GM19463 (cell line): ENCODE results near the gene ZNF710.
"Not testable (repeated sequence)": the region's sequence is repeated elsewhere in the genome, so short reads cannot be mapped to it uniquely, and the experiment has no call there.

Source experiments
- ATAC-seq: cut with Tn5 transposase; IDR thresholded peaks from one replicate; pipeline ENCODE4 v1.9.1; 2021; ENCODE audit warnings: mild to moderate bottlenecking, moderate library complexity; ENCODE audit not compliant: unreplicated experiment

The ZNF710 gene

DNA sequence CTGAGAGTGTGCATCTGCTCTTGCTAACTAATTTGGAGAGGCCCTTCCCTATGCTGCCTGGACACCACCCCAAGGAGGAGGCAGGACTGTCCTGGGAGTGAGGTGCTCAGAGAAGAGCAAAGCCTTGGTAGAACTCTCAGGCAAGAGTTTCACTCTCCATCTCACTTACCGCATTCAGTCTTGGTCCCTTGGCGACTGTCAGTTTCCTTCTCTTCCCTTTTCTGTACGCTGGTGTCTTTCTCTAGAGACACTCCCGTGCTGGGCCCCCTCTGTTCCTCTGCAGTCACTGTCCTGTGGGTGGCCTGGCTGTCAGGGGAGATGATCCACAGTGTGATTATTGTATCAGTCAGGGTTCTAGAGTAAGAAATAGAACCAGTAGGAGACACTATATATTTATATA is 57.2 kb downstream of the ZNF710 start:
- no peak for ATAC-seq

DNA sequence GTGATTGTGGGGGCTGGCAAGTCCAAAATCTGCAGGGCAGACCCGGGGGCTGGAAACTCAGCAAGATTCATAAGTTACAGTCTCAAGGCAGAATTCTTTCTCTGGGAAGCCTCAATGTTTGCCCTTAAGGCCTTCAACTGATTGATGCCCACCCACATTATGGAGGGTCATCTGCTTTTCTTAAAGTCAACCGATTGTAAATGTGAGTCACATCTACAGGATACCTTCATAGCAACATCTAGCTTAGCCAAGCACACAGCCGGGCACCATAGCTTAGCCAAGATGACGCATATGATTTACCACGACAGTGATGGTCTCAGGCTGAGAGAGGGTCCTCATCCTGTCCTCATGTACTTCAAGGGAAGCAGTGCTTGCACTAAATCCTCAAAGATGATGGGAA is 57.7 kb downstream of the ZNF710 start:
- ATAC-seq: no peak

DNA sequence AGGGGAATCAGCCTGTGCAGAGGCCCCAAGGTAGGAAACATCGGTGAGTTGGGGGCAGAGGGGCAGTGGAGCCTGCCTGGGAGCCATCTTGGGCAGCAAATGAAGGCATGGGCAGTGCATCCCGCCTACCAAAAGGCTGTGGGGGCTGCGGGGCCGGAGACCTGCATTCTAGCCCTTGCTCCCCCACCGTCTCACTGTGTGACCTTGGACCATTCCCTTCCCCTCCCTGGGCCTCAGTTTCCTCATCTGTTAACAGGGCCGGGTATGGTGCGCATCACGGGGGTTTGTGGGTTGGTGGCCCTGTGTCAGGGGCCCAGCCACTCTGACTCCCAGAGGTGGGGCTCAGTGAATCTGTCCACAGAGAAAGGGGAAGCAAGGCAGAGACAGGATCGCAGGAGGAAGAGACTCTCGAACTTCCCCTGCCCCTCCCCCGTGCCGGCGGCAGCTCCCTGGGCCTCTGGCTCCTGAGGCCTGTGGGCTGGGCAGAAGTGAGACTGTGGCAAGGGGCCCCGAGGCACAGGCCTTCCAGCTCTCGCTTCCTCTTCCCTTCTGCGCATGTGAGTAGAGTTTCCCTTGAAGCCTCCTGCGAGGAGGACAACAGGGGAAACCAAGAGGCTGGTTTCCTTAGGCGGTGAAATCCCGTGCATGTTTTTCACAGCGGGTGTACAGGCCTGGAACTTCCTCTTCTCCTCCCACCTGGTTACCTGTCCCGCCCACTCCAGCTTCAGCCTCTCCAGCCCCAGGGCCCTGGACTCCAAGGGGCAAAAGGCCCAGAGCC is 58.3 kb downstream of the ZNF710 start:
- peak; percentile 93 for ATAC-seq

DNA sequence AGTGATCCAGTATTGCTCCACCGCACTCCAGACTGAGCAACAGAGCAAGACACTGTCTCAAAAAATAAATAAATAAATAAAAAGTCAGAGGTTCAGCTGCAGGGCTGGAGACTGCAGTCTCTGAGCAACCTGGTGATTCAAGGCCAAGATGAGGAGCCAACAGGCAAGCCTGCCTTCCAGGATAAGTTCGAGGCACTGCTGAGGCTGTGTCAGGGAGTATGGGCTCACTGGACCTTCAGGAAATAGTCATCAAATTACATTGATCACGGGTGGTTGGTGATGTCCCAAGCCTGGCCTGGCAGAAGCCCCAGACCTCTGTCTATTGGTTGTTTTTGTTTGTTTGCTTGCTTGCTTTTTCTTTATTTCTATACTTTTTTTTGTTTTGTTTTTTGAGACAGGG is 59.7 kb downstream of the ZNF710 start:
- ATAC-seq: no peak

DNA sequence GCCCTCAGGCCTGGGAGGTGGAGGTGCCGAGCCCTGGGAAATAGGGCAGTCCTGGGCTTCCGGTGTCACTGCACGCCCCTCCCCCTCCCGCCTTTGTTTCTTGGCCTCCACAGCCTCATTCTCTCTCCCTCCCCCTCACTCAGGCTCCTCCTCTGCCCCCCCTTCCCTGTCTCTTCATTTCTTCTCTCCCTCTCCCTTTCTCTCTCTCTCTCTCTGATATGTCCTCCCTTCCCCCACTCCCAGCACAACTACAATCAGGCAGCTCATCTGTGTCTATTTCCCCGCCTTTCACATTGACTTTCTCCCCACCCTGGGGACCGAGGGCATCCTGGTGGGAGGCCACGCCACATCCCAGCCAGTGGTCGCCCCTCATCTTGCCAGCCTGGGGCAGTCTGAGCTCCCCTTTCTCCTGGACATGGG is 60.9 kb downstream of the ZNF710 start:
- no peak for ATAC-seq

- ATAC-seq: no peak
Measured at GRCh38 chr15:90062462-90062932, 61.4 kb downstream of the ZNF710 start.

DNA sequence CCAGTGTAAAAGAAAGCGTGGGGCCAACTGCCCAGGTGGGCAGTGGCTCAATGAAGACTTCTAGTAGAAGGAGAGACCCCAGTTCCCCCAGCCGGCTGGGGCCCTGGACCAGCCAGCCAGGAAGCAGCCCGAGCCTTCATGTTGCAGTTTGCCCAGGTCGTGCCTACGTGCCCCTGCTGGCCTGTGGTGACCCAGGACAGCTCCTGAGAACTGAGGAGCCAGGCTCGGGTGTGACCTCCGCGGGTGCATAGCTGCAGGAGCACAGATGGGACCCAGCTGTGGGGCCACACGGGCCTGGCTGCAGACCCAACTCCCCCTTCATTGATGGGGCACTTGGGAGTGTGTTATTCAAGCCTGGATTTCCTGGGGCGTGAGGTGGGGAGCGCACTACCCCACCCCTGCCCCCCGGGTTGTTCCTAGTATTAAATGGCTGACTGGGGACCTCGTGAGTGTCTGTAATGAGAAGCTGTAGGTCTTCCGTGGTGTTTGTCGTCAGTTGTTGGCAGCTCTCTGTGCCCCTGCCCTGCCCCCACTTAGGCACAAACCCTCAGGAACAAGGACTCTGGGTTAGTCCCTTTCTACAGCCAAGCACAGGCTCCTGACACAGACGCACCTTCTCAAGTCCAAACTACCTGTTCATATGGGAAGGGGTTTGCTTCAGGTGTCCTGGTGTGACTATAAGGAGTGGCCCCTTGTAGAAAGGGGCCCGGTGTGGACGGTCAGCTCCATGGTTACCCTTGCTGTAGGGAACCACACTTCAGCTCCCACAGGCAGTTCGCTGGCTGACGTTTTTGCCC is 62.0 kb downstream of the ZNF710 start:
- no peak for ATAC-seq

DNA sequence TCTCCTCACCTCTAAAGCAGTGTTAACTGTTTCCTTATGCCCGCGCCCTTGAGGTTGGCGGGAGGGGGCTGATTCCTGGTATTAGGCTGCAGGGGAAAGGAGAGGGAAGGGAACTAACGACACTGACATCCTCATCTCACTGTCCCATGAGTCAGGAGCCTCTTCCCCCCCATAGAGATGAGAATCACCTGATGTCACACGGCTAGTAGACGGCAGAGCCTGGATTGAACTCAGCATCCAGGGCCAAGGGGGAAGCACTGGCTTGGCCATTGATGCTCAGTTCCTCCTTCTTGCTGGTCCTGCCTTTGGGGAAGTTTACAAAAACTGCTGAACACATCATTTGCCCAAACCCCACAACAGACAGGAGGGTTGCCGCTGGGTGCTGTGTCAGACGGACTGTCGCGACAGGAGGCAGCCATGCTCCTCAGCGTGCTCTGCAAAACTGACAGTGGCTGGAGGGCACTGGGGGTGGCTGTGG is 62.7 kb downstream of the ZNF710 start:
- ATAC-seq: no peak

DNA sequence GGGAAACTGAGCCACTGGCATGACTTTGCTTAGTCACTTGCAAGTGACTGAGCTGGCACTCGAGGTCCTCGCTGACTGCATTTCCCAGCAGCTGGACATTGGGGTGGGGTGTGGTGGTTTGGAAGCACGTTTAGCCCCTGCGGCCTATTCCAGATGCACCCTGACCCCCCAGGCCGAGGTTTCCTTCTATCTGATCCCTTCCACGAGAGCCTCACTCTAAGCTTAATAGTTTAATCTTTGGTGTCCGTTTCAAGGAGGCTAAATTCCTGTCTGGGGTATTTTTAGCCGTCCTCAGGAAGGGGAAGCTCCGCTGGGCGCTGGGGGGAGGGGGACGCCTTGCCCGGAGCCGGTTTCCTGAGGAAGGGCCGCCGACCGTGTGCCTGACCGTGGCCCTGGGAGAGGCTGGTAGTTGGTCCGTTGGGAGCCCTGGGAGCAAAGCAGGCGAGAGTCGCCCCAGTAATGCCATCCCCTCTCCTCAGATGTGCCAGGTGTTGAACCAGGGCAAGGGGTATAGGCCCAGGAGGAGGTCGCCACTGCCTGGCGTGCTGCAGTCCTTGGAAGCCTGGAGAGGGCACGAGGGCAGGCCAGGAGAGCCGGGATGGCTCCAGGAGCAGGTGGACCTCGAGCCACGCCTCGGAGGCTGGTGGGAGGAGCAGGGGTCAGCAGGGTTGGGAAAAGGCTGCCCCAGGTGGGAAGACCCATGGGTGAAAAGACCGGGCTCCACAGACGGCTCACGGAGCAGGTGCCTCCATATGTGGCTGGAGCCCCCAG is 64.0 kb downstream of the ZNF710 start:
- no peak for ATAC-seq

GRCh38 chr15:90065682-90066049 is 64.5 kb downstream of the ZNF710 start:
- ATAC-seq: no peak

DNA sequence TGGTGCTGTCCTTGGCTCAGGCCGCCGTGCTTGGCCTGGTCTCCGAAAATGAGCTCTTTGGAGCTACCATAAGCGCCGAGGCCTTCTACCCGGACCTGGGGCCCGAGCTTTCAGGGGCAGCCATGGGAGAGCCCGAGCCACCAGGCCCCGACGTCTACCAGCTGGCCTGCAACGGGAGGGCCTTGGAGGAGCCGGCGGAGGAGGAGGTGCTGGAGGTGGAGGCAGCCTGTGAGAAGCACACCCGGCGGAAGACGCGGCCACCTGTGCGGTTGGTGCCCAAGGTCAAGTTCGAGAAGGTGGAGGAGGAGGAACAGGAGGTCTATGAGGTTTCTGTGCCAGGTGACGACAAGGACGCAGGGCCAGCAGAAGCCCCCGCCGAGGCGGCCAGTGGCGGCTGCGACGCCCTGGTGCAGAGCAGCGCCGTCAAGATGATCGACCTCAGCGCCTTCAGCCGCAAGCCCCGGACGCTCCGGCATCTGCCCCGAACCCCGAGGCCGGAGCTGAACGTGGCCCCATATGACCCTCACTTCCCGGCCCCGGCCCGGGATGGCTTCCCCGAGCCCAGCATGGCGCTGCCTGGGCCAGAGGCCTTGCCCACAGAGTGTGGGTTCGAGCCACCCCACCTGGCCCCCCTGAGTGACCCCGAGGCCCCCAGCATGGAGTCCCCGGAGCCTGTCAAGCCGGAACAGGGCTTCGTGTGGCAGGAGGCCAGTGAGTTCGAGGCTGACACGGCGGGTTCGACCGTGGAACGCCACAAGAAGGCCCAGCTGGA is 66.2 kb downstream of the ZNF710 start:
- ATAC-seq: no peak

- ATAC-seq: no peak
Measured at GRCh38 chr15:90067953-90068606, 67.0 kb downstream of the ZNF710 start.

GRCh38 chr15:90070623-90071022 is 69.5 kb downstream of the ZNF710 start:
- ATAC-seq: not testable (repeated sequence)

- no peak for ATAC-seq
Measured at GRCh38 chr15:90071220-90071807, 70.2 kb downstream of the ZNF710 start.

GRCh38 chr15:90072978-90073640 is 72.0 kb downstream of the ZNF710 start:
- no peak for ATAC-seq

- no peak for ATAC-seq
Measured at GRCh38 chr15:90074023-90074422, 72.9 kb downstream of the ZNF710 start.

DNA sequence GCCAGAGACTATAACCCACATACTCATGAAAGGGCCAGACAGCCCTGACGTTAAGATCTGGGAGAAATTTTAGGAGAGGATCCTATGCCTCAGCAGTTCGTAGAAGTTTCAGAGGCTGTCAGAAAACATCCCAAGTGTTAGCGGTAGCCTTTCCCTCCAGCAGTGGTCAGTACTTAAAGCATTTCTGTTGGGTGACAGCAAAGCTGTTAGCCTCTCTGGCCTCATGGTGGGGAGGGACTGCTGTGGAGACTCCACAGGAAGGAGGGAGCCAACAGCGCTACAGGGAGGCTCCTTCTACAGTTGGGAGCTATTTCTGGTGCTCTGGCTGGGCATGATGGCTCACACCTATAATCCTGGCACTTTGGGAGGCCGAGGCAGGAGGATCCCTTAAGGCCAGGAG is 73.8 kb downstream of the ZNF710 start:
- ATAC-seq: no peak

- no peak for ATAC-seq
Measured at GRCh38 chr15:90075420-90076289, 74.5 kb downstream of the ZNF710 start.
